Ecto neural progenitor cell (in vitro differentiated cells): Measurements from ENCODE around the gene ARHGEF9.
"Not testable (repeated sequence)": the region's sequence is repeated elsewhere in the genome, so short reads cannot be mapped to it uniquely, and the experiment has no call there.

Source experiments
- DNase-seq: peaks from one replicate; pipeline ENCODE4 v3.0.0-alpha.2; 2018; ENCODE audit warnings: low spot score

Gene ARHGEF9

GRCh38 chrX:63658920-63659319 lies 126.1 kb downstream of the ARHGEF9 start:
- no peak for DNase-seq

DNA sequence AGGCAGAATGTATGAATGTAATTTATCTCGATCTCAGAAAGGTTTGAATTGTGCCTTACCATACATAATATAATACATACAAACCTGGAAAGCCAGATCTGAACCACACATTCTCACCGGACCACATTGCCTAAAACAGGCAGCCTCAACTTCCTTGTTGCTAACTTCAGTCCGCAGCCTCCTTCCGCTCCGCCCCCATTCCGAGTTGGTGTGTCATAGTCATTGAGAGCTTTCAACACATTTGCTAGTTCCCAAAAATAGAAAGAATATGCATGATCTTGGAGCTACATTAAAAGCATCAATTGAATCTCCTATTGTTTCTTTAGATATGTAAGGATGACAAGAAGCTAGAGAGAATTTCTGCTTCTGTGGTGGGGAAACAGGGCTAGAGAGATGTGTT lies 127.2 kb downstream of the ARHGEF9 start:
- DNase-seq: no peak

DNA sequence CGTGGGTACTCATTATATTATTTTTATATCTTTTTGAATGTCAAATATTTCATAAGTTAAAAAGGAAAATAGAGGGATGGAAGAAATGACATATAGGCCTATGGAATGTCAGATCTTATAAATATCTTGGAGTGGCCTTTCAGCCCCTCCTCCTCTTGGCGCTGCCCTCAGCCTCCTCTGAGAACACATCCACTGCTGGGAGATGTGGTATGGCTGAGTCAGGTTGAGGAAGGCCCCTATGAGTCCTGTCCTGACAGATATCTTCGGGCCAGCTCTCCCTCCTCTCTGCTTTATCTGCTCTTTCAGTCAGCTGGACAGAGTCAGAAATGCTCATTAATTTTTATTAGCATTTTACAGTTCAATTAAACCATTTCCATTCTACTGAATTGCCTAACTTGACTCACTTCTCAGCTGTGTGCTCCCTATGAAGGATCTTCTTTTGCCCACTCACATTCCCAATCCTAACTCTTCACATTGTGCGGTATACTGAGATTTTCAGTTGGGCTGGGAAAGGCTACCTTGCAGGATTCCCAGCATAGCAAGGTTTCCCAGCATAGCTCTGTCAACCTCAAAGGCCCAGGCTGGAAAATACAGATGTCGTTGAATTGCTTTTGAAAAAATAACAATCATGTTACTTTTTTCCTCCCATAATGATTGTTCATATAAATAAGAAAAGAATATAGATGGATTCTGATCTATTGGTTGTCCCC lies 128.0 kb downstream of the ARHGEF9 start:
- no peak for DNase-seq

DNA sequence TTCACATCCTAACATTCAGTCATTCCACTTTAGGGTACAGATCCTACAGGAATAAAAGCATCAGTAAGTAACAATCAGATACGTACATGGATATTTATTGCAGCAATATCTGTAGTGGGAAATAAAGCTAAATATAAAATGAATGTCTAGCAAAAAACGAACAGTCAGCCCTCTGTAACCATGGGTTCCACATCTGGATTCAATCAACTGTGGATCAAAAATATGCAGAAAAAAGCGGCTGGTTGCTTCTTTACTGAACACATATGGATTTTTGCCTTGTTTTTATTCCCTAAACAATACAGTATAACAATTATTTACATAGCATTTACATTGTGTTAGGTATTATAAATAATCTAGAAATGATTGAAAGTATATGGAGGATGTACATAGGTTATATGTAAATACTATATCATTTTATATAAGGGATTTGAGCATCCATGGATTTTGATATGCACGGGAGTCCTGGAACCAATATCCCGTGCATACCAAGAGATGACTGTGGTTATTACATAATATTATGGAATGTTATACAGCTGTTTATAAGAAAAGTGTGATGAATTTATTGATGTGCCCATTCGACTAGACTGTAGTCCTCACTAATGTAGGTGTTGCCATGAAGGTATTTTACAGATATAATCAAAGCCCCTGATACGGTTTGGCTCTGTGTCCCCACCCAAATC lies 132.8 kb downstream of the ARHGEF9 start:
- no peak for DNase-seq

DNA sequence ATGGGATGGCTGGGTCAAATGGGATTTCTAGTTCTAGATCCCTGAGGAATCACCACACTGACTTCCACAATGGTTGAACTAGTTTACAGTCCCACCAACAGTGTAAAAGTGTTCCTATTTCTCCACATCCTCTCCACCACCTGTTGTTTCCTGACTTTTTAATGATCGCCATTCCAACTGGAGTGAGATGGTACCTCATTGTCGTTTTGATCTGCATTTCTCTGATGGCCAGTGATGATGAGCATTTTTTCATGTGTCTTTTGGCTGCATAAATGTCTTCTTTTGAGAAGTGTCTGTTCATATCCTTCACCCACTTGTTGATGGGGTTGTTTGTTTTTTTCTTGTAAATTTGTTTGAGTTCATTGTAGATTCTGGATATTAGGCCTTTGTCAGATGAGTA lies 139.3 kb downstream of the ARHGEF9 start:
- DNase-seq: not testable (repeated sequence)

- no peak for DNase-seq
Measured at GRCh38 chrX:63635750-63636149, 149.3 kb downstream of the ARHGEF9 start.

DNA sequence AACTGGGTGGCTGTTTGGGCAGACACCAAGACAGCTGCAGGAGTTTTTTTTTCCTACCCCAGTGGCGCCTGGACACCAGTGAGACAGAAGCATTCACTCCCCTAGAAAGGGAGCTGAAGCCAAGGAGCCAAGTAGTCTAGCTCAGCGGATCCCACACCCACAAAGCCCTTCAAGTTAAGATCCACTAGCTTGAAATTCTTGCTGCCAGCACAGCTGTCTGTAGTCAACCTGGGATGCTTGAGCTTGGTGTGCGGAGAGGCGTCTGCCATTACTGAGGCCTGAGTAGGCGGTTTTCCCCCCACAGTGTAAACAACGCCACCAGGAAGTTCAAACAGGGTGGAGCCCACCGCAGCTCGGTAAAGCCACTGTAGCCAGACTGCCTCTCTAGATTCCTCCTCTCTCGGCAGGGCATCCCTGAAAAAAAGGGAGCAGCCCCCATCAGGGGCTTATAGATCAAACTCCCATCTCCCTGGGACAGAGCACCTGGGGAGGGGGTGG lies 171.4 kb downstream of the ARHGEF9 start:
- no peak for DNase-seq

DNA sequence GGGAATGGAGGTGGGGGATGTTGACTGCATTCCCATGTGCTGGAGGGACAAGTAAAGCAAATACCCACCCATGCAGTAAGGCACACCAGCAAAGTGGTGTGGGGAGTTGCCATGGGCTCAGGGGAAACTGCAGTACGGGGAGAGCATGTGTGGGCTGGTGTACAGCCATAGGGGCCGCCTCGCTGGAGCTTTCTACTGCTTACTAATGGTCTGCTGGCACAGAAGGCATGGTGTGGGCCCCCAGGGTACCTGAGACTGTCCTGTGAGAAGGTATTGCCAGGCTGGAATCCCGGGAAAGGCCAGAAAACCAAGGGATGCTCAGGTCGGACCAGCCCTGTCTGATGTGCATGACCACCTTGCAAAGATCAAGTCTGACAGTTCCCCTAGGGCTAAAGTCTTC lies 199.1 kb downstream of the ARHGEF9 start:
- DNase-seq: no peak
